Measurements from ENCODE around the gene GPC5.

GPC5 gene

GRCh38 chr13:92767468-92767867 lies 1369.0 kb downstream of the GPC5 start:
- no peak for DNase-seq (ENCODE audit: extremely low read depth, low read depth)
- TF ChIP-seq CTCF (IDR thresholded peaks at IDR 0.05; ENCODE audit: low read depth, low read length) = no peak

GRCh38 chr13:92768602-92769001 lies 1370.2 kb downstream of the GPC5 start:
- DNase-seq (ENCODE audit: extremely low read depth, low read depth) = no peak
- no peak for TF ChIP-seq CTCF (IDR thresholded peaks at IDR 0.05; ENCODE audit: low read depth, low read length)

GRCh38 chr13:92769046-92769445 lies 1370.6 kb downstream of the GPC5 start:
- no peak for TF ChIP-seq CTCF (IDR thresholded peaks at IDR 0.05; ENCODE audit: low read depth, low read length)
- no peak for DNase-seq (ENCODE audit: extremely low read depth, low read depth)

GRCh38 chr13:92775658-92776057 lies 1377.2 kb downstream of the GPC5 start:
- DNase-seq (ENCODE audit: extremely low read depth, low read depth) = no peak

GRCh38 chr13:92781965-92782690 lies 1383.7 kb downstream of the GPC5 start:
- DNase-seq (ENCODE audit: extremely low read depth, low read depth) = no peak
- TF ChIP-seq CTCF (IDR thresholded peaks at IDR 0.05; ENCODE audit: low read depth, low read length) = no peak

More at GRCh38 chr13:92775658-92776057, 1377.2 kb downstream of the GPC5 start:
- TF ChIP-seq CTCF (IDR thresholded peaks at IDR 0.05; ENCODE audit: low read depth, low read length) = no peak

GRCh38 chr13:92802776-92803175 lies 1404.4 kb downstream of the GPC5 start:
- TF ChIP-seq CTCF (IDR thresholded peaks at IDR 0.05; ENCODE audit: low read depth, low read length) = no peak
- DNase-seq (ENCODE audit: extremely low read depth, low read depth) = no peak

- no peak for DNase-seq (ENCODE audit: extremely low read depth, low read depth)
- TF ChIP-seq CTCF (IDR thresholded peaks at IDR 0.05; ENCODE audit: low read depth, low read length) = no peak
Observed at GRCh38 chr13:92804346-92804745, 1405.9 kb downstream of the GPC5 start.

Data from AG09319 (cell line).